ENCODE results near the gene ACOT7. TPM values are rescaled to one million over a fixed set of nuclear protein-coding genes. Genes with fewer than 3 reads are reported as not detected.

The ACOT7 gene
- total RNA-seq, 1 experiment from 2014 or later = 36.2 TPM

GRCh38 chr1:6352138-6352563 is 41.4 kb downstream of the ACOT7 start:
- no peak overlapping the region for H3K27ac Mint-ChIP-seq (ENCODE audit: unreplicated experiment)
- H3K9me3 Mint-ChIP-seq (ENCODE audit: low read depth, unreplicated experiment) = no peaks in the 10 kb centered on the region
- no TSS peak for BruUV-seq (replicated peaks)
- H3K36me3 Mint-ChIP-seq (ENCODE audit: insufficient read depth, unreplicated experiment) = no peaks in the 10 kb centered on the region
- intact Hi-C loops (cut with micrococcal nuclease; ENCODE audit: unreplicated experiment) = no loop called here
- no peak overlapping the region for H3K4me3 Mint-ChIP-seq (ENCODE audit: low read depth, unreplicated experiment)
- DNase-seq = no peak
- no peak for TF ChIP-seq CTCF (IDR thresholded peaks at IDR 0.05; ENCODE audit: unreplicated experiment)
- H3K27me3 Mint-ChIP-seq (ENCODE audit: unreplicated experiment) = no peaks in the 10 kb centered on the region
- CTCF ChIA-PET = no interaction called here
- H3K4me1 Mint-ChIP-seq (ENCODE audit: low read depth, unreplicated experiment) = peaks cover 9% of the 10 kb centered on the region

- TF ChIP-seq CTCF (IDR thresholded peaks at IDR 0.05; ENCODE audit: unreplicated experiment) = no peak
- intact Hi-C loops (cut with micrococcal nuclease; ENCODE audit: unreplicated experiment) = no loop called here
- no peak overlapping the region for H3K4me3 Mint-ChIP-seq (ENCODE audit: low read depth, unreplicated experiment)
- no peaks in the 10 kb centered on the region for H3K27me3 Mint-ChIP-seq (ENCODE audit: unreplicated experiment)
- H3K9me3 Mint-ChIP-seq (ENCODE audit: low read depth, unreplicated experiment) = no peaks in the 10 kb centered on the region
- CTCF ChIA-PET = no interaction called here
- H3K36me3 Mint-ChIP-seq (ENCODE audit: insufficient read depth, unreplicated experiment) = peaks cover 3% of the 10 kb centered on the region
- BruUV-seq (replicated peaks) = no TSS peak
- peaks cover 9% of the 10 kb centered on the region for H3K4me1 Mint-ChIP-seq (ENCODE audit: low read depth, unreplicated experiment)
- DNase-seq = no peak
- no peak overlapping the region for H3K27ac Mint-ChIP-seq (ENCODE audit: unreplicated experiment)
These were observed 42.0 kb downstream of the ACOT7 start for GRCh38 chr1:6351480-6352137.

GRCh38 chr1:6350416-6351088 is 43.0 kb downstream of the ACOT7 start:
- peak; percentile 20 for DNase-seq
- TF ChIP-seq CTCF (IDR thresholded peaks at IDR 0.05; ENCODE audit: unreplicated experiment) = no peak
- Mint-ChIP-seq H3K36me3 (ENCODE audit: insufficient read depth, unreplicated experiment) (peaks cover 5% of the 10 kb centered on the region), H3K9me3 (ENCODE audit: low read depth, unreplicated experiment) (no peaks in the 10 kb centered on the region), H3K27me3 (ENCODE audit: unreplicated experiment) (no peaks in the 10 kb centered on the region), H3K27ac (ENCODE audit: unreplicated experiment) (no peak overlapping the region), H3K4me3 (ENCODE audit: low read depth, unreplicated experiment) (no peak overlapping the region), H3K4me1 (ENCODE audit: low read depth, unreplicated experiment) (peaks cover 9% of the 10 kb centered on the region)
- BruUV-seq (replicated peaks) = no TSS peak
- intact Hi-C loops (cut with micrococcal nuclease; ENCODE audit: unreplicated experiment) = no loop called here
- CTCF ChIA-PET = no interaction called here

GRCh38 chr1:6349254-6349943 is 44.2 kb downstream of the ACOT7 start:
- CTCF ChIA-PET = interaction anchor here (0.6 to 1.2 kb wide), 2 partner anchors 65 to 307 kb away, joined by 3 read pairs; no protein-coding TSS in a partner anchor
- no peak overlapping the region for H3K27ac Mint-ChIP-seq (ENCODE audit: unreplicated experiment)
- no peak for DNase-seq
- no peaks in the 10 kb centered on the region for H3K27me3 Mint-ChIP-seq (ENCODE audit: unreplicated experiment)
- H3K36me3 Mint-ChIP-seq (ENCODE audit: insufficient read depth, unreplicated experiment) = peaks cover 5% of the 10 kb centered on the region
- no peaks in the 10 kb centered on the region for H3K9me3 Mint-ChIP-seq (ENCODE audit: low read depth, unreplicated experiment)
- no peak overlapping the region for H3K4me3 Mint-ChIP-seq (ENCODE audit: low read depth, unreplicated experiment)
- intact Hi-C loops (cut with micrococcal nuclease; ENCODE audit: unreplicated experiment) = no loop called here
- BruUV-seq (replicated peaks) = no TSS peak
- TF ChIP-seq CTCF (IDR thresholded peaks at IDR 0.05; ENCODE audit: unreplicated experiment) = no peak
- peaks cover 9% of the 10 kb centered on the region for H3K4me1 Mint-ChIP-seq (ENCODE audit: low read depth, unreplicated experiment)
